Epithelial cell of proximal tubule (primary cell): Measurements from ENCODE around the gene ASPG. TPM values are rescaled to one million over a fixed set of nuclear protein-coding genes. Genes with fewer than 3 reads are reported as not detected.

Experiments used
- DNase-seq: peaks from one replicate; pipeline ENCODE4 v3.0.0-alpha.2; 2011; ENCODE audit warnings: low read depth
- H3K4me3 ChIP-seq: 2 replicates; pipeline ENCODE4 v1.5.1; 2011; ENCODE audit warnings: low read depth, mild to moderate bottlenecking, low read length
- CTCF ChIP-seq: conservative IDR thresholded peaks from 2 replicates; pipeline ENCODE4 v1.5.1; 2012; ENCODE audit warnings: low read depth, mild to moderate bottlenecking, low read length
- total RNA-seq: library from RNA; depleted of rRNA; stranded (reverse); fragments of >200 nt; gene quantifications from 2 replicates; pipeline ENCODE4 v1.2.3, GENCODE V29; 2015

ASPG gene
- total RNA-seq, 1 donor from 2014 or later: not detected

- peak; percentile 64 for TF ChIP-seq CTCF
- H3K4me3 ChIP-seq: no peak overlapping the region
- DNase-seq: no peak
Measured at GRCh38 chr14:104137297-104138097, 52.0 kb downstream of the ASPG start.

GRCh38 chr14:104138098-104138717, 52.7 kb downstream of the ASPG start, which contains the start of gene KIF26A:
Gene KIF26A, plus strand, starts transcription at chr14:104138587. Its CDS starts 136 bp downstream, at chr14:104138723.
- no peak for DNase-seq
- TF ChIP-seq CTCF: no peak
- no peak within 1 kb of the TSS for H3K4me3 ChIP-seq

- no peak for TF ChIP-seq CTCF
- no peak for DNase-seq
- no peak overlapping the region for H3K4me3 ChIP-seq
Measured at GRCh38 chr14:104138718-104139459, 53.4 kb downstream of the ASPG start.

- no peak for DNase-seq
- no peak overlapping the region for H3K4me3 ChIP-seq
- no peak for TF ChIP-seq CTCF
Measured at GRCh38 chr14:104139460-104140212, 54.1 kb downstream of the ASPG start.

- DNase-seq: no peak
- TF ChIP-seq CTCF: no peak
- H3K4me3 ChIP-seq: no peak overlapping the region
Measured at GRCh38 chr14:104140213-104140462, 54.6 kb downstream of the ASPG start.

GRCh38 chr14:104140463-104141331, 55.2 kb downstream of the ASPG start:
- TF ChIP-seq CTCF: no peak
- no peak overlapping the region for H3K4me3 ChIP-seq
- no peak for DNase-seq
